Sigmoid colon (tissue), 7 donors: Measurements from ENCODE around the gene ANXA3. TPM values are rescaled to one million over a fixed set of nuclear protein-coding genes. Genes with fewer than 3 reads are reported as not detected.

Experiments used
- DNase-seq: peaks from one replicate; pipeline ENCODE4 v3.0.0-alpha.2; 2019
- H3K27ac ChIP-seq, 4 donors: fragments of 200-600 bp; sonication (generic); one replicate each; pipeline ENCODE4 v1.5.1; 2016 to 2019; ENCODE audit warnings: mild to moderate bottlenecking in 1 of 4
- H3K27me3 ChIP-seq, 3 donors: fragments of 200-600 bp; sonication (generic); one replicate each; pipeline ENCODE4 v1.5.1; 2019; ENCODE audit warnings: mild to moderate bottlenecking in 1 of 3
- H3K36me3 ChIP-seq, 4 donors: fragments of 200-600 bp; sonication (generic); one replicate each; pipeline ENCODE4 v1.5.1; 2016 to 2019
- H3K4me1 ChIP-seq, 4 donors: fragments of 200-600 bp; sonication (generic); one replicate each; pipeline ENCODE4 v1.5.1; 2017 to 2019
- H3K4me3 ChIP-seq, 4 donors: fragments of 200-600 bp; sonication (generic); one replicate each; pipeline ENCODE4 v1.5.1; 2017 to 2019; ENCODE audit warnings: mild to moderate bottlenecking in 2 of 4, moderate library complexity in 1 of 4
- H3K9me3 ChIP-seq, 4 donors: fragments of 200-600 bp in 3 of 4; sonication (generic) in 3 of 4; one replicate each; pipeline versions ENCODE4 v1.5.1 to v1.6.1; 2013 to 2019
- CTCF ChIP-seq, 4 experiments: fragments of 450-650 bp in 3 of 4; fragments of 200-600 bp in 1 of 4; IDR thresholded peaks; one replicate each; pipeline ENCODE4 v1.5.1; 2016 to 2019; ENCODE audit warnings: antibody characterized with exemption in 4 of 4, mild to moderate bottlenecking in 3 of 4, moderate library complexity in 2 of 4
- EP300 ChIP-seq, 4 donors: sonication (generic); formaldehyde crosslinking; IDR thresholded peaks; one replicate each; pipeline ENCODE4 v1.6.1; 2017; ENCODE audit warnings: antibody characterized with exemption in 4 of 4
- POLR2A ChIP-seq, 2 donors: fragments of 450-650 bp; IDR thresholded peaks; one replicate each; pipeline ENCODE4 v1.6.1; 2016; ENCODE audit warnings: antibody characterized with exemption in 2 of 2, mild to moderate bottlenecking in 2 of 2, moderate library complexity in 2 of 2
- POLR2AphosphoS5 ChIP-seq, 4 donors: sonication (generic); formaldehyde crosslinking; IDR thresholded peaks; one replicate each; pipeline ENCODE4 v1.6.1; 2017; ENCODE audit warnings: antibody characterized with exemption in 4 of 4
- WGBS, 2 donors: extraction: QIAGEN DNeasy Blood & Tissue Kit; methylation state at CpG; one replicate each; pipeline ENCODE4 v1.1.7; 2013; 5-methylcytosine and 5-hydroxymethylcytosine counted together
- intact Hi-C: fragments of 100-400 bp; cut with DNase I; formaldehyde crosslinking; loops from one replicate; pipeline ENCODE4 v1.15.1; 2023
- polyA plus RNA-seq, 3 donors: library from polyadenylated mRNA; stranded (reverse); fragments of 200-250 nt; gene quantifications; one replicate each; pipeline ENCODE4 v1.2.3, GENCODE V29; 2013
- total RNA-seq, 4 donors: library from RNA; depleted of rRNA; stranded (reverse); fragments of >200 nt; gene quantifications; one replicate each; pipeline ENCODE4 v1.1.0, GENCODE V29; 2016
- donor health status: healthy with polysubstance abuse.
- donor health status: Bipolar disorder and iron deficiency.
- donor health status: healthy.

ANXA3 gene
- total and polyA plus RNA-seq, 7 donors, result 17.8 to 109 (median 46.4) TPM

- Histone ChIP-seq H3K4me3 (no peak overlapping the region), H3K27ac (no peak overlapping the region), H3K36me3 (no peaks in the 10 kb centered on the region), H3K4me1 (no peaks in the 10 kb centered on the region), H3K9me3 (no peaks in the 10 kb centered on the region), H3K27me3 (no peaks in the 10 kb centered on the region)
- intact Hi-C loops, result no loop called here
- DNase-seq, result no peak
- 83 to 84% methylated on average over 4 of the region's 4 CpGs for WGBS, 2 donors
- no peak for TF ChIP-seq POLR2AphosphoS5 (IDR thresholded peaks at IDR 0.05)
- TF ChIP-seq EP300 (IDR thresholded peaks at IDR 0.05), result no peak
- TF ChIP-seq POLR2A (IDR thresholded peaks at IDR 0.05), result no peak
- no peak for TF ChIP-seq CTCF (IDR thresholded peaks at IDR 0.05)
Measured at GRCh38 chr4:78527555-78527954, 24.0 kb upstream of the ANXA3 start.

GRCh38 chr4:78528327-78528726 lies 23.2 kb upstream of the ANXA3 start:
- Histone ChIP-seq H3K4me3 (no peak overlapping the region), H3K36me3 (no peaks in the 10 kb centered on the region), H3K27me3 (no peaks in the 10 kb centered on the region), H3K9me3 (no peaks in the 10 kb centered on the region), H3K4me1 (no peaks in the 10 kb centered on the region), H3K27ac (no peak overlapping the region)
- TF ChIP-seq POLR2AphosphoS5 (IDR thresholded peaks at IDR 0.05) (no peak), EP300 (IDR thresholded peaks at IDR 0.05) (no peak), CTCF (IDR thresholded peaks at IDR 0.05) (no peak), POLR2A (IDR thresholded peaks at IDR 0.05) (no peak)
- WGBS, 2 donors, result 62 to 89% methylated on average over 3 of the region's 3 CpGs
- DNase-seq, result no peak
- intact Hi-C loops, result no loop called here

- H3K4me1 ChIP-seq, result no peaks in the 10 kb centered on the region
- WGBS, 2 donors, result 86 to 90% methylated on average over 2 of the region's 2 CpGs
- no peaks in the 10 kb centered on the region for H3K27me3 ChIP-seq
- no peak overlapping the region for H3K27ac ChIP-seq
- no peak for DNase-seq
- TF ChIP-seq POLR2AphosphoS5 (IDR thresholded peaks at IDR 0.05), result no peak
- TF ChIP-seq POLR2A (IDR thresholded peaks at IDR 0.05), result no peak
- no peak for TF ChIP-seq CTCF (IDR thresholded peaks at IDR 0.05)
- TF ChIP-seq EP300 (IDR thresholded peaks at IDR 0.05), result no peak
- intact Hi-C loops, result no loop called here
- H3K9me3 ChIP-seq, result no peaks in the 10 kb centered on the region
- peaks cover 0 to 4% (median 0%) of the 10 kb centered on the region in 4 donors for H3K36me3 ChIP-seq
- H3K4me3 ChIP-seq, result no peak overlapping the region
Measured at GRCh38 chr4:78529569-78530209, 21.9 kb upstream of the ANXA3 start.

- no peaks in the 10 kb centered on the region for H3K9me3 ChIP-seq
- intact Hi-C loops, result no loop called here
- peaks cover 0 to 6% (median 0%) of the 10 kb centered on the region in 4 donors for H3K36me3 ChIP-seq
- DNase-seq, result no peak
- WGBS, 2 donors, result 86 to 92% methylated on average over 1 of the region's 1 CpG
- H3K27ac ChIP-seq, result no peak overlapping the region
- TF ChIP-seq POLR2A (IDR thresholded peaks at IDR 0.05) (no peak), CTCF (IDR thresholded peaks at IDR 0.05) (no peak), EP300 (IDR thresholded peaks at IDR 0.05) (no peak), POLR2AphosphoS5 (IDR thresholded peaks at IDR 0.05) (no peak)
- H3K27me3 ChIP-seq, result no peaks in the 10 kb centered on the region
- no peak overlapping the region for H3K4me3 ChIP-seq
- H3K4me1 ChIP-seq, result no peaks in the 10 kb centered on the region
Measured at GRCh38 chr4:78532046-78532445, 19.5 kb upstream of the ANXA3 start.

GRCh38 chr4:78533854-78534253 lies 17.7 kb upstream of the ANXA3 start:
- Histone ChIP-seq H3K9me3 (no peaks in the 10 kb centered on the region), H3K27me3 (no peaks in the 10 kb centered on the region), H3K36me3 (peaks cover 0 to 6% (median 0%) of the 10 kb centered on the region in 4 donors), H3K4me1 (no peaks in the 10 kb centered on the region), H3K27ac (no peak overlapping the region), H3K4me3 (no peak overlapping the region)
- no peak for DNase-seq
- WGBS, 2 donors, result 75% methylated on average over 5 of the region's 5 CpGs
- intact Hi-C loops, result no loop called here
- TF ChIP-seq CTCF (IDR thresholded peaks at IDR 0.05) (no peak), POLR2AphosphoS5 (IDR thresholded peaks at IDR 0.05) (no peak), POLR2A (IDR thresholded peaks at IDR 0.05) (no peak), EP300 (IDR thresholded peaks at IDR 0.05) (no peak)
